Measurements from ENCODE around the gene VAV1.
"Not testable (repeated sequence)": the region's sequence is repeated elsewhere in the genome, so short reads cannot be mapped to it uniquely, and the experiment has no call there.

The VAV1 gene

GRCh38 chr19:6739390-6739882 lies 33.1 kb upstream of the VAV1 start, which contains the start of gene TRIP10:
Gene TRIP10 (plus strand): TSS chr19:6739680. CDS start chr19:6739762, 82 bp downstream.
- no peaks in the 10 kb centered on the region for H3K27me3 ChIP-seq (replicated peaks; ENCODE audit: control insufficient read depth, insufficient read depth, low read length)
- peak within 1 kb of the TSS; percentile 87 for H3K4me3 ChIP-seq (ENCODE audit: low read length)
- peak; percentile 96 for DNase-seq (ENCODE audit: low read depth)
- no peaks in the 10 kb centered on the region for H3K9me3 ChIP-seq (ENCODE audit: control insufficient read depth, low read length)
- H3K36me3 ChIP-seq (ENCODE audit: control insufficient read depth, insufficient read depth, low read length, severe bottlenecking): peaks cover 17% of the 10 kb centered on the region
- H3K9ac ChIP-seq (ENCODE audit: low read length): peak within 1 kb of the TSS; percentile 95
- peaks cover 55% of the 10 kb centered on the region for H3K4me1 ChIP-seq (ENCODE audit: control insufficient read depth, insufficient read depth, low read length)

GRCh38 chr19:6739883-6740588 lies 32.5 kb upstream of the VAV1 start:
- Histone ChIP-seq H3K4me1 (ENCODE audit: control insufficient read depth, insufficient read depth, low read length) (peaks cover 59% of the 10 kb centered on the region), H3K9me3 (ENCODE audit: control insufficient read depth, low read length) (no peaks in the 10 kb centered on the region), H3K9ac (ENCODE audit: low read length) (peak overlapping the region; percentile 95), H3K27me3 (replicated peaks; ENCODE audit: control insufficient read depth, insufficient read depth, low read length) (no peaks in the 10 kb centered on the region), H3K36me3 (ENCODE audit: control insufficient read depth, insufficient read depth, low read length, severe bottlenecking) (peaks cover 15% of the 10 kb centered on the region), H3K4me3 (ENCODE audit: low read length) (peak overlapping the region; percentile 87)
- peak; percentile 57 for DNase-seq (ENCODE audit: low read depth)

- Histone ChIP-seq H3K4me3 (ENCODE audit: low read length) (peak overlapping the region; percentile 87), H3K4me1 (ENCODE audit: control insufficient read depth, insufficient read depth, low read length) (peaks cover 61% of the 10 kb centered on the region), H3K36me3 (ENCODE audit: control insufficient read depth, insufficient read depth, low read length, severe bottlenecking) (peaks cover 17% of the 10 kb centered on the region), H3K9ac (ENCODE audit: low read length) (peak overlapping the region; percentile 95), H3K27me3 (replicated peaks; ENCODE audit: control insufficient read depth, insufficient read depth, low read length) (no peaks in the 10 kb centered on the region), H3K9me3 (ENCODE audit: control insufficient read depth, low read length) (no peaks in the 10 kb centered on the region)
- peak; percentile 70 for DNase-seq (ENCODE audit: low read depth)
These were observed 31.7 kb upstream of the VAV1 start for GRCh38 chr19:6740589-6741343.

- Histone ChIP-seq H3K4me3 (ENCODE audit: low read length) (peak overlapping the region; percentile 87), H3K9ac (ENCODE audit: low read length) (peak overlapping the region; percentile 95), H3K36me3 (ENCODE audit: control insufficient read depth, insufficient read depth, low read length, severe bottlenecking) (peaks cover 39% of the 10 kb centered on the region), H3K9me3 (ENCODE audit: control insufficient read depth, low read length) (no peaks in the 10 kb centered on the region), H3K27me3 (replicated peaks; ENCODE audit: control insufficient read depth, insufficient read depth, low read length) (no peaks in the 10 kb centered on the region), H3K4me1 (ENCODE audit: control insufficient read depth, insufficient read depth, low read length) (peaks cover 65% of the 10 kb centered on the region)
- DNase-seq (ENCODE audit: low read depth): no peak
These were observed 29.4 kb upstream of the VAV1 start for GRCh38 chr19:6743066-6743465.

GRCh38 chr19:6743714-6744380 lies 28.7 kb upstream of the VAV1 start:
- Histone ChIP-seq H3K4me3 (ENCODE audit: low read length) (peak overlapping the region; percentile 58), H3K27me3 (replicated peaks; ENCODE audit: control insufficient read depth, insufficient read depth, low read length) (no peaks in the 10 kb centered on the region), H3K9ac (ENCODE audit: low read length) (peak overlapping the region; percentile 85), H3K36me3 (ENCODE audit: control insufficient read depth, insufficient read depth, low read length, severe bottlenecking) (peaks cover 42% of the 10 kb centered on the region), H3K4me1 (ENCODE audit: control insufficient read depth, insufficient read depth, low read length) (peaks cover 65% of the 10 kb centered on the region), H3K9me3 (ENCODE audit: control insufficient read depth, low read length) (no peaks in the 10 kb centered on the region)
- no peak for DNase-seq (ENCODE audit: low read depth)

GRCh38 chr19:6744381-6745301 lies 27.9 kb upstream of the VAV1 start:
- H3K9ac ChIP-seq (ENCODE audit: low read length): peak overlapping the region; percentile 85
- no peaks in the 10 kb centered on the region for H3K9me3 ChIP-seq (ENCODE audit: control insufficient read depth, low read length)
- no peaks in the 10 kb centered on the region for H3K27me3 ChIP-seq (replicated peaks; ENCODE audit: control insufficient read depth, insufficient read depth, low read length)
- H3K4me3 ChIP-seq (ENCODE audit: low read length): peak overlapping the region; percentile 66
- peak; percentile 97 for DNase-seq (ENCODE audit: low read depth)
- peaks cover 49% of the 10 kb centered on the region for H3K36me3 ChIP-seq (ENCODE audit: control insufficient read depth, insufficient read depth, low read length, severe bottlenecking)
- H3K4me1 ChIP-seq (ENCODE audit: control insufficient read depth, insufficient read depth, low read length): peaks cover 69% of the 10 kb centered on the region

- Histone ChIP-seq H3K9ac (ENCODE audit: low read length) (peak overlapping the region; percentile 54), H3K4me1 (ENCODE audit: control insufficient read depth, insufficient read depth, low read length) (peaks cover 71% of the 10 kb centered on the region), H3K4me3 (ENCODE audit: low read length) (no peak overlapping the region), H3K9me3 (ENCODE audit: control insufficient read depth, low read length) (no peaks in the 10 kb centered on the region), H3K27me3 (replicated peaks; ENCODE audit: control insufficient read depth, insufficient read depth, low read length) (no peaks in the 10 kb centered on the region), H3K36me3 (ENCODE audit: control insufficient read depth, insufficient read depth, low read length, severe bottlenecking) (peaks cover 59% of the 10 kb centered on the region)
- DNase-seq (ENCODE audit: low read depth): no peak
These were observed 26.5 kb upstream of the VAV1 start for GRCh38 chr19:6745965-6746364.

GRCh38 chr19:6748543-6748942 lies 24.0 kb upstream of the VAV1 start:
- DNase-seq (ENCODE audit: low read depth); H3K27me3 ChIP-seq (replicated peaks; ENCODE audit: control insufficient read depth, insufficient read depth, low read length); H3K9me3 ChIP-seq (ENCODE audit: control insufficient read depth, low read length): not testable (repeated sequence)
- H3K4me1 ChIP-seq (ENCODE audit: control insufficient read depth, insufficient read depth, low read length): peaks cover 54% of the 10 kb centered on the region
- peaks cover 65% of the 10 kb centered on the region for H3K36me3 ChIP-seq (ENCODE audit: control insufficient read depth, insufficient read depth, low read length, severe bottlenecking)
- H3K9ac ChIP-seq (ENCODE audit: low read length): peak overlapping the region; percentile 30
- peak overlapping the region; percentile 47 for H3K4me3 ChIP-seq (ENCODE audit: low read length)

GRCh38 chr19:6750062-6750461 lies 22.4 kb upstream of the VAV1 start:
- no peak overlapping the region for H3K4me3 ChIP-seq (ENCODE audit: low read length)
- H3K4me1 ChIP-seq (ENCODE audit: control insufficient read depth, insufficient read depth, low read length): peaks cover 41% of the 10 kb centered on the region
- H3K36me3 ChIP-seq (ENCODE audit: control insufficient read depth, insufficient read depth, low read length, severe bottlenecking): peaks cover 61% of the 10 kb centered on the region
- DNase-seq (ENCODE audit: low read depth): no peak
- H3K9me3 ChIP-seq (ENCODE audit: control insufficient read depth, low read length): no peaks in the 10 kb centered on the region
- no peak overlapping the region for H3K9ac ChIP-seq (ENCODE audit: low read length)
- H3K27me3 ChIP-seq (replicated peaks; ENCODE audit: control insufficient read depth, insufficient read depth, low read length): no peaks in the 10 kb centered on the region

GRCh38 chr19:6751189-6751588 lies 21.3 kb upstream of the VAV1 start:
- H3K36me3 ChIP-seq (ENCODE audit: control insufficient read depth, insufficient read depth, low read length, severe bottlenecking): peaks cover 52% of the 10 kb centered on the region
- H3K9ac ChIP-seq (ENCODE audit: low read length): no peak overlapping the region
- peaks cover 32% of the 10 kb centered on the region for H3K4me1 ChIP-seq (ENCODE audit: control insufficient read depth, insufficient read depth, low read length)
- no peak for DNase-seq (ENCODE audit: low read depth)
- no peaks in the 10 kb centered on the region for H3K9me3 ChIP-seq (ENCODE audit: control insufficient read depth, low read length)
- no peak overlapping the region for H3K4me3 ChIP-seq (ENCODE audit: low read length)
- no peaks in the 10 kb centered on the region for H3K27me3 ChIP-seq (replicated peaks; ENCODE audit: control insufficient read depth, insufficient read depth, low read length)
